Smooth muscle cell (in vitro differentiated cells): ENCODE results near the gene GAL3ST3. TPM values are rescaled to one million over a fixed set of nuclear protein-coding genes. Genes with fewer than 3 reads are reported as not detected.

ENCODE experiments used
- DNase-seq: peaks from one replicate; lab custom pipeline; 2025; ENCODE audit not compliant: unreplicated experiment; lab: John Stamatoyannopoulos, UW
- H2AFZ ChIP-seq: fragments of 200-600 bp; sonication (generic); 2 replicates; pipeline ENCODE4 v1.6.0; 2016; ENCODE audit warnings: antibody characterized with exemption, low read depth, mild to moderate bottlenecking
- H3F3A ChIP-seq: fragments of 200-600 bp; sonication (generic); 2 replicates; pipeline ENCODE4 v1.6.0; 2017; ENCODE audit warnings: antibody characterized with exemption, low read depth
- H3K27ac ChIP-seq: fragments of 200-600 bp; sonication (generic); 2 replicates; pipeline ENCODE4 v1.5.1; 2016; ENCODE audit warnings: low read depth, mild to moderate bottlenecking
- H3K27me3 ChIP-seq: fragments of 200-600 bp; sonication (generic); 2 replicates; pipeline ENCODE4 v1.6.1; 2016; ENCODE audit warnings: low read depth, mild to moderate bottlenecking
- H3K36me3 ChIP-seq: fragments of 200-600 bp; sonication (generic); 2 replicates; pipeline ENCODE4 v1.5.1; 2016; ENCODE audit warnings: low read depth
- H3K4me1 ChIP-seq: fragments of 200-600 bp; sonication (generic); 2 replicates; pipeline ENCODE4 v1.5.1; 2016; ENCODE audit warnings: low read depth
- H3K4me2 ChIP-seq: fragments of 200-600 bp; sonication (generic); 2 replicates; pipeline ENCODE4 v1.6.0; 2016; ENCODE audit warnings: mild to moderate bottlenecking
- H3K4me3 ChIP-seq: fragments of 200-600 bp; sonication (generic); 2 replicates; pipeline ENCODE4 v1.5.1; 2016; ENCODE audit warnings: mild to moderate bottlenecking
- H3K79me2 ChIP-seq: fragments of 200-600 bp; sonication (generic); 2 replicates; pipeline ENCODE4 v1.6.0; 2016; ENCODE audit warnings: low read depth, mild to moderate bottlenecking
- H3K9ac ChIP-seq: fragments of 200-600 bp; sonication (generic); 2 replicates; pipeline ENCODE4 v1.6.0; 2016; ENCODE audit warnings: low read depth
- H3K9me3 ChIP-seq: fragments of 200-600 bp; sonication (generic); replicated peaks from 2 replicates; pipeline ENCODE4 v1.5.1; 2016; ENCODE audit warnings: low read depth
- H4K20me1 ChIP-seq: fragments of 200-600 bp; sonication (generic); 2 replicates; pipeline ENCODE4 v1.6.0; 2016; ENCODE audit warnings: low read depth
- CTCF ChIP-seq: fragments of 200-600 bp; sonication (generic); IDR thresholded peaks from 2 replicates; pipeline ENCODE4 v1.5.1; 2017; ENCODE audit warnings: borderline replicate concordance, mild to moderate bottlenecking, antibody characterized with exemption; ENCODE audit not compliant: insufficient read depth, poor library complexity, severe bottlenecking
- WGBS: methylation state at CpG from one replicate; pipeline ENCODE4 v1.1.7; 2016; ENCODE audit warnings: low lambda C conversion rate; 5-methylcytosine and 5-hydroxymethylcytosine counted together
- polyA plus RNA-seq: library from polyadenylated mRNA; unstranded; fragments of >200 nt; fragmentation: Nextera tagmentation; extraction: Ambion mirVana; gene quantifications from 2 replicates; pipeline ENCODE4 v1.2.1, GENCODE V29; 2016
- total RNA-seq: library from RNA; depleted of rRNA; stranded (reverse); fragments of >200 nt; gene quantifications from 2 replicates; pipeline ENCODE4 v1.2.3, GENCODE V29; 2014

GAL3ST3 gene
- total and polyA plus RNA-seq, 2 experiments from 2014 or later, result 0.23 to 0.27 TPM

- peak overlapping the region; percentile 76 for H3K9ac ChIP-seq
- no peak for TF ChIP-seq CTCF
- WGBS, result 4% methylated on average over 40 of the region's 60 CpGs
- H3K4me1 ChIP-seq, result peaks cover 13% of the 10 kb centered on the region
- no peak for DNase-seq
- peak overlapping the region; percentile 70 for H3K27ac ChIP-seq
- H4K20me1 ChIP-seq, result peaks cover 62% of the 10 kb centered on the region
- no peak overlapping the region for H2AFZ ChIP-seq
- H3K79me2 ChIP-seq, result peaks cover 59% of the 10 kb centered on the region
- H3F3A ChIP-seq, result peaks cover 22% of the 10 kb centered on the region
- H3K4me2 ChIP-seq, result peak overlapping the region; percentile 94
- no peaks in the 10 kb centered on the region for H3K27me3 ChIP-seq
- H3K4me3 ChIP-seq, result peak overlapping the region; percentile 70
- no peaks in the 10 kb centered on the region for H3K36me3 ChIP-seq
- no peaks in the 10 kb centered on the region for H3K9me3 ChIP-seq
Measured at GRCh38 chr11:66070604-66071380, 21.8 kb upstream of the GAL3ST3 start.

GRCh38 chr11:66069715-66070603, 21.0 kb upstream of the GAL3ST3 start, which contains the start of gene PACS1:
TSS of gene PACS1 (plus strand) at chr11:66070272. CDS start at chr11:66070487, 215 bp downstream.
- Histone ChIP-seq H3K36me3 (no peaks in the 10 kb centered on the region), H4K20me1 (peaks cover 60% of the 10 kb centered on the region), H3K27me3 (no peaks in the 10 kb centered on the region), H3K27ac (peak within 1 kb of the TSS; percentile 89), H2AFZ (no peak within 1 kb of the TSS), H3F3A (peaks cover 28% of the 10 kb centered on the region), H3K9ac (peak within 1 kb of the TSS; percentile 76), H3K4me1 (peaks cover 13% of the 10 kb centered on the region), H3K79me2 (peaks cover 58% of the 10 kb centered on the region), H3K4me3 (peak within 1 kb of the TSS; percentile 70), H3K4me2 (peak within 1 kb of the TSS; percentile 94), H3K9me3 (no peaks in the 10 kb centered on the region)
- WGBS, result 2% methylated on average over 36 of the region's 120 CpGs
- DNase-seq, result peak; percentile 68
- TF ChIP-seq CTCF, result no peak

GRCh38 chr11:66068923-66069714, 20.2 kb upstream of the GAL3ST3 start:
- Histone ChIP-seq H4K20me1 (peaks cover 58% of the 10 kb centered on the region), H3K27ac (peak overlapping the region; percentile 89), H3K36me3 (no peaks in the 10 kb centered on the region), H3K4me1 (peaks cover 13% of the 10 kb centered on the region), H3K27me3 (no peaks in the 10 kb centered on the region), H3K79me2 (peaks cover 57% of the 10 kb centered on the region), H3F3A (peaks cover 34% of the 10 kb centered on the region), H3K9ac (peak overlapping the region; percentile 71), H3K9me3 (no peaks in the 10 kb centered on the region), H3K4me3 (peak overlapping the region; percentile 40), H3K4me2 (peak overlapping the region; percentile 80), H2AFZ (no peak overlapping the region)
- WGBS, result 36% methylated on average over 14 of the region's 14 CpGs
- peak; percentile 40 for DNase-seq
- no peak for TF ChIP-seq CTCF
